Endodermal cell (in vitro differentiated cells): Measurements from ENCODE around the gene DNAH8. TPM values are rescaled to one million over a fixed set of nuclear protein-coding genes. Genes with fewer than 3 reads are reported as not detected.

Experiments
- DNase-seq: peaks from one replicate; pipeline ENCODE4 v3.0.0-alpha.2; 2017
- H3K27ac ChIP-seq: 2 replicates; pipeline ENCODE4 v1.5.1; 2013; ENCODE audit warnings: mild to moderate bottlenecking, low read depth, low read length, moderate library complexity
- H3K27me3 ChIP-seq: 2 replicates; pipeline ENCODE4 v1.6.1; 2013; ENCODE audit warnings: mild to moderate bottlenecking, low read length, moderate library complexity; ENCODE audit not compliant: insufficient read depth, control insufficient read depth, poor library complexity, severe bottlenecking
- H3K36me3 ChIP-seq: 2 replicates; pipeline ENCODE4 v1.7.0; 2013; ENCODE audit warnings: mild to moderate bottlenecking, low read length, moderate library complexity; ENCODE audit not compliant: control insufficient read depth, insufficient read depth
- H3K4me1 ChIP-seq: one replicate; pipeline ENCODE4 v1.7.0; 2013; ENCODE audit warnings: low read length; ENCODE audit not compliant: control insufficient read depth, insufficient read depth
- H3K4me3 ChIP-seq: 2 replicates; pipeline ENCODE4 v1.5.1; 2013; ENCODE audit warnings: mild to moderate bottlenecking, low read length, moderate library complexity
- H3K9ac ChIP-seq: 2 replicates; pipeline ENCODE4 v1.6.1; 2013; ENCODE audit warnings: mild to moderate bottlenecking, low read length, moderate library complexity; ENCODE audit not compliant: poor library complexity, severe bottlenecking; ENCODE audit errors: extremely low read depth
- H3K9me3 ChIP-seq: 2 replicates; pipeline ENCODE4 v1.6.1; 2013; ENCODE audit warnings: mild to moderate bottlenecking, low read length, moderate library complexity; ENCODE audit not compliant: control insufficient read depth
- H3K27ac Mint-ChIP-seq: 2 replicates; pipeline ENCODE4 v1.8.0; 2020; ENCODE audit warnings: mixed read lengths
- H3K27me3 Mint-ChIP-seq: 2 replicates; pipeline ENCODE4 v1.8.0; 2021; ENCODE audit warnings: mild to moderate bottlenecking, mixed read lengths; ENCODE audit not compliant: insufficient read depth
- H3K36me3 Mint-ChIP-seq: 2 replicates; pipeline ENCODE4 v1.8.0; 2020; ENCODE audit warnings: low read depth, mixed read lengths
- H3K4me1 Mint-ChIP-seq: 2 replicates; pipeline ENCODE4 v1.8.0; 2020; ENCODE audit warnings: mixed read lengths
- H3K4me3 Mint-ChIP-seq: 2 replicates; pipeline ENCODE4 v1.8.0; 2020; ENCODE audit warnings: mild to moderate bottlenecking, moderate library complexity, mixed read lengths
- H3K9me3 Mint-ChIP-seq: 2 replicates; pipeline ENCODE4 v1.8.0; 2020; ENCODE audit warnings: mild to moderate bottlenecking, mixed read lengths
- WGBS, 2 experiments: methylation state at CpG; one replicate each; pipeline versions ENCODE4 v1.1.5 to v1.1.7; 2013; ENCODE audit warnings: missing lambda C conversion rate in 2 of 2, mixed read lengths in 1 of 2; ENCODE audit not compliant: insufficient coverage in 1 of 2, insufficient read length in 1 of 2; 5-methylcytosine and 5-hydroxymethylcytosine counted together
- total RNA-seq, 2 donors: library from RNA; stranded (reverse); fragmentation: NEBNext Ultra II Directional in 1 of 2; extraction: Animal tissue kit (Norgen Biotek cat#: 25700) in 1 of 2; gene quantifications; 2 replicates in 1 of 2; 3 replicates in 1 of 2; pipeline ENCODE4 v1.2.1, GENCODE V29; 2021
- TF ChIP-seq, protein P1 (sequence below): fragments of 200-600 bp; sonication (generic); conservative IDR thresholded peaks from 2 replicates; pipeline ENCODE4 v1.5.0; 2021; ENCODE audit warnings: antibody characterized with exemption, mild to moderate bottlenecking

DNAH8 gene
- total RNA-seq, 2 donors from 2014 or later = not detected

DNA sequence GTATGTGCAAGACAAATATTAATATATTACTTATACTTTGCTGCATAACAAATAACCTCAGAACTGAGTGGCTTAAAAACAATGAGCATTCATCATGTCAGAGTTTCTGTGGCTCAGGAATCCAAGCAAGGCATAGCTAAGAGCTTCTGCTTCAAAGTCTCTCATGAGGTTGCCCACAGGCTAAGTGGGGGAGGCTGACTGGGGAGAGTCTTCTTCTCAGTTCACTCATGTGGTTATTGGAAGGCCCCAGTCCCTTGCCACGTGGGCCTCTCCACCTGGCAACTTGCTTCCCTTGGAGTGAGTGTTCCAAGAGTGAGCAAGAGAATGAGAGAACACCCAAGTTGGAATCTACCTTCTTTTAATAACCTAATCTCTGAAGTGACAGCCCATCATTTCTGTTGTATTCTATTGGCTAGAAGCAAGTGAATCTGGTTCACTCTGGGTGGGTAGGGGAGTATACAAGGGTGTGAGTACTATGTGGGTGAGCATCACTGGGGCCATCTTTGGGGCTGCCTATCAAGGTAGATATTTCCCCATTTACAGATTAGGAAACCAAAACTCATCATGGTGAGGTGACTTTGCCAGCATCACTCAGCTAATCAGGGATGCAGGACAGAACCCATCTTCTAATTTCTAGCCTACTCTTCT is 36.0 kb downstream of the DNAH8 start:
- 70% methylated on average over 1 of the region's 1 CpG; no CpG with 5 or more reads in 1 of the 2 experiments for WGBS, 2 experiments
- H3K27ac Mint-ChIP-seq = no peak overlapping the region

DNA sequence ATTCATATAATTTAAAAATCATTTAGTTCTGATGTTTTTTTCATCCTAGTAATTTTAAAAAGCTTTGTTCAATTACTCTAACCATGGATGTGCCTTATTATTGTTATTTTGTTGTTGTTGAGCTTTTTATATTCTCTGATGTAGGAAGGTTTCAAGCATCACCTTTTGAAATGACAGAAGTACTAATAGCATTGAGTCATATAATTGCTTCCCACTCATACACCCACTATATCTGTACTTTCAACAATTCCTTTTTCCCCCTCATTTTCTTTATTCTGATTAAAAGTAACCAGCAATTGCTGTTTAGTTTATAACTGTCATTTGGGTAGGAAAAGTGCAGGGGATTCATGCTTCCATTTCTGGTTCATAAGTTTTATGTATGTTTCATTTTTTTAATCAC is 38.6 kb downstream of the DNAH8 start:
- Mint-ChIP-seq H3K4me1 (no peaks in the 10 kb centered on the region), H3K36me3 (no peaks in the 10 kb centered on the region), H3K9me3 (no peaks in the 10 kb centered on the region), H3K27me3 (no peaks in the 10 kb centered on the region), H3K27ac (no peak overlapping the region), H3K4me3 (no peak overlapping the region)
- Histone ChIP-seq H3K4me3 (no peak overlapping the region), H3K27ac (no peak overlapping the region), H3K36me3 (no peaks in the 10 kb centered on the region), H3K27me3 (no peaks in the 10 kb centered on the region), H3K9ac (no peak overlapping the region), H3K9me3 (no peaks in the 10 kb centered on the region), H3K4me1 (no peaks in the 10 kb centered on the region)
- TF ChIP-seq, protein P1, sequence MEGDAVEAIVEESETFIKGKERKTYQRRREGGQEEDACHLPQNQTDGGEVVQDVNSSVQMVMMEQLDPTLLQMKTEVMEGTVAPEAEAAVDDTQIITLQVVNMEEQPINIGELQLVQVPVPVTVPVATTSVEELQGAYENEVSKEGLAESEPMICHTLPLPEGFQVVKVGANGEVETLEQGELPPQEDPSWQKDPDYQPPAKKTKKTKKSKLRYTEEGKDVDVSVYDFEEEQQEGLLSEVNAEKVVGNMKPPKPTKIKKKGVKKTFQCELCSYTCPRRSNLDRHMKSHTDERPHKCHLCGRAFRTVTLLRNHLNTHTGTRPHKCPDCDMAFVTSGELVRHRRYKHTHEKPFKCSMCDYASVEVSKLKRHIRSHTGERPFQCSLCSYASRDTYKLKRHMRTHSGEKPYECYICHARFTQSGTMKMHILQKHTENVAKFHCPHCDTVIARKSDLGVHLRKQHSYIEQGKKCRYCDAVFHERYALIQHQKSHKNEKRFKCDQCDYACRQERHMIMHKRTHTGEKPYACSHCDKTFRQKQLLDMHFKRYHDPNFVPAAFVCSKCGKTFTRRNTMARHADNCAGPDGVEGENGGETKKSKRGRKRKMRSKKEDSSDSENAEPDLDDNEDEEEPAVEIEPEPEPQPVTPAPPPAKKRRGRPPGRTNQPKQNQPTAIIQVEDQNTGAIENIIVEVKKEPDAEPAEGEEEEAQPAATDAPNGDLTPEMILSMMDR = no peak
- no peak for DNase-seq

More for the DNA sequence above, 36.0 kb downstream of the DNAH8 start:
- DNase-seq = no peak
- Mint-ChIP-seq H3K4me3 (no peak overlapping the region), H3K36me3 (no peaks in the 10 kb centered on the region), H3K27me3 (no peaks in the 10 kb centered on the region), H3K4me1 (no peaks in the 10 kb centered on the region), H3K9me3 (no peaks in the 10 kb centered on the region)
- Histone ChIP-seq H3K9ac (no peak overlapping the region), H3K9me3 (no peaks in the 10 kb centered on the region), H3K4me3 (no peak overlapping the region), H3K4me1 (no peaks in the 10 kb centered on the region), H3K27ac (no peak overlapping the region), H3K36me3 (no peaks in the 10 kb centered on the region), H3K27me3 (no peaks in the 10 kb centered on the region)
- TF ChIP-seq, protein P1 = no peak

DNA sequence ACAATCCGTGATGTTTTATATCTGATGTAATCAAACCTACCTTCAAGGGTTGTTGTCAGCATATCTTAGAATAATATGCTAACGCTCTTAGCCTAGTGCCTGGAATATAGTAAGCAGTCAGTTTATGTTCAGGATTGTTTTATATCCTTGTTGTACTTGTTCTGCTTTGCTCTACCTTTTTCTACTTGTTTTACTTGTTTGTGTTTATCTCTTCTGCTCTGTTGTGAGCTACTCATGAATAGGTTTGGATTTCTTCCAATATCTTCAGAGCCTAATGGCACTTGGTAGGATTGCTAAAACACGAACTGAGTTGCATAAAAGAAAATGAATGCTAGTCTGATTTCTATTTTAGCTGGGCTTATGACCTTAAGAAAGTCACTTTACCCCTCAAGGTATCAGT is 40.1 kb downstream of the DNAH8 start:
- Mint-ChIP-seq H3K9me3 (peaks cover 2% of the 10 kb centered on the region), H3K4me1 (no peaks in the 10 kb centered on the region), H3K27me3 (no peaks in the 10 kb centered on the region), H3K36me3 (no peaks in the 10 kb centered on the region), H3K27ac (no peak overlapping the region), H3K4me3 (no peak overlapping the region)
- Histone ChIP-seq H3K9ac (no peak overlapping the region), H3K36me3 (no peaks in the 10 kb centered on the region), H3K9me3 (no peaks in the 10 kb centered on the region), H3K27ac (no peak overlapping the region), H3K4me3 (no peak overlapping the region), H3K4me1 (no peaks in the 10 kb centered on the region), H3K27me3 (no peaks in the 10 kb centered on the region)
- 78 to 91% methylated on average over 1 to 3 of the region's 3 CpGs for WGBS, 2 experiments
- TF ChIP-seq, protein P1 = no peak
- no peak for DNase-seq
